HG03521 (cell line): ENCODE measurements around the gene EYA2.
"Not testable (repeated sequence)": the region's sequence is repeated elsewhere in the genome, so short reads cannot be mapped to it uniquely, and the experiment has no call there.

Source experiments
- ATAC-seq: cut with Tn5 transposase; IDR thresholded peaks from one replicate; pipeline ENCODE4 v1.9.1; 2021; ENCODE audit warnings: mild to moderate bottlenecking, moderate library complexity; ENCODE audit not compliant: unreplicated experiment

The EYA2 gene, protein sequence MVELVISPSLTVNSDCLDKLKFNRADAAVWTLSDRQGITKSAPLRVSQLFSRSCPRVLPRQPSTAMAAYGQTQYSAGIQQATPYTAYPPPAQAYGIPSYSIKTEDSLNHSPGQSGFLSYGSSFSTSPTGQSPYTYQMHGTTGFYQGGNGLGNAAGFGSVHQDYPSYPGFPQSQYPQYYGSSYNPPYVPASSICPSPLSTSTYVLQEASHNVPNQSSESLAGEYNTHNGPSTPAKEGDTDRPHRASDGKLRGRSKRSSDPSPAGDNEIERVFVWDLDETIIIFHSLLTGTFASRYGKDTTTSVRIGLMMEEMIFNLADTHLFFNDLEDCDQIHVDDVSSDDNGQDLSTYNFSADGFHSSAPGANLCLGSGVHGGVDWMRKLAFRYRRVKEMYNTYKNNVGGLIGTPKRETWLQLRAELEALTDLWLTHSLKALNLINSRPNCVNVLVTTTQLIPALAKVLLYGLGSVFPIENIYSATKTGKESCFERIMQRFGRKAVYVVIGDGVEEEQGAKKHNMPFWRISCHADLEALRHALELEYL

DNA sequence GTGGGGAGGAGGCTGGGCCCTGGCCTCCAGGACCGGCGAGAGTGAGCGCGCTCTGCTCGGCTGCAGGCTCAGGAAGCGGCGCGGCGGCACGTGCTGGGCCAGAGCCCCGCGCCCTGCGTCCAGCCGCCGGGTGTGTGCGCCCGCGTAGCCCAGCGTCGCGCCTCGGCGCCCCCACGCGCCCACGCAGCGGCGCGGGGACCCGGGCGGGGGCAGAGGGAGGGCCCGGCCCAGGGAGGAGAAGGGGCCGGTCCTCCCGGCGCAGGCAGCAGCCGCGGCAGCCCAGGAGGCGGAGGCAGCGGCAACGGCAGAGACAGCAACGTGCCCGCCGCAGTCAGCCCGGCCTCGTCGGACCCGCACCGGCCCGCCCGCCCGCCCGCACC, at the start of gene EYA2:
TSS of gene EYA2 (plus strand) at position 265 of the 380 bp plus-strand sequence. CDS start 95,168 bp downstream, outside the sequence.
- no peak for ATAC-seq

DNA sequence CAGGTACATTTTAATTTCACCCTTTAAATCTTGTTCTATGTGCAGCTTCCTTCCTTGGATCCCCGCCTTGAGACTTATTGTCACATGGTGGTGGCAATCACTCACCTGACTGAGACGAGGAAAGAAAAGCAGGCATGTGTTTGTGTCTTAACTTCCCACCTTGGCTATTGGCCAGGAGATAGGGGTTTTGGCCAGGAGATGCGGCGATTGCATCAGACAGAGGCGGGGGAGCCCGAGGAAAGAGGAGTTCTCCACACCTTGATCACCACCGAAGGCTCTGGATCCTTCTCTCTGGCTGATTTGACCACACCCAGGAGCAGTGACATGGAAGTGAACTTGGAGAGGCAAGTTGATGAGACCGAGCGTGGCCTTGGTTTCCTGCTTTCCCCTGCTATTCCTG, 49.7 kb upstream of the EYA2 start:
- no peak for ATAC-seq

DNA sequence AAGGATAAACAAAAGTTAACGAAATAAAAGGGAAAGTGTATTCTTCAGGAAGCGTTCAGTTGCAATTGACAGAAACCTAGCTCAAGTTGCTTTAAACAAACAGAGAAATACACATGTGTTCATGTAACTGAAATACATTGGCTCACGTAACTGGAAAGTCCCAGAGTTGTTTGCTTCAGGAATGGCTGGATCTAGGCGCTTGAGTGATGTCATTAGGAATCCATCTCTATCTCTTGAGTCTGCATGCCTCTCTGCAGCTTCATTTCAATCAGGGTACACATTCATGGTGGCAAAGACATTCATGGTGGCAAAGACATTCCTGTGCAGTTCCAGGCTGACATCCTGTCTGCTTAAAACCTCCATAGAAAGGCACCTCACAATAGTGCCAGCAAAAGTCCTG, 45.4 kb upstream of the EYA2 start:
- no peak for ATAC-seq

DNA sequence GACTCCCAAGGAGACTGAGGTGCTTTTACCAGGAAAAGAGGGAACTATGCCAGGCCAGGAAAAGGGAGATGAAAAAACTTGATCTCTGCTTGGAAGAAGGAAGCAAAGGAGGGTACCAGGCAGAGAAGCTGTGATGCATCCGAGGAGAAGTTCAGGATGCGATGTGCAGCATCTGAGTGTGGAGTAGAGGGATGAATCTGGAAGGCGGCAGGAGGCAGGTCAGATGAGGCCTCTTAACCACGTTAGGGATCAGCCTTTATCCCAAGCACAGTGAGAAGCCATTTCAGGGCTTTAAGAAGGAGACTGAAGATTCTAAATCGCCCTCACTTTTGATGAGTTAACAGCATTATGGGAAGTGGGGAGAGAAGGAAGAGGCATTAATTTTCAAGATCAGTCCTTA, 44.9 kb upstream of the EYA2 start:
- no peak for ATAC-seq

DNA sequence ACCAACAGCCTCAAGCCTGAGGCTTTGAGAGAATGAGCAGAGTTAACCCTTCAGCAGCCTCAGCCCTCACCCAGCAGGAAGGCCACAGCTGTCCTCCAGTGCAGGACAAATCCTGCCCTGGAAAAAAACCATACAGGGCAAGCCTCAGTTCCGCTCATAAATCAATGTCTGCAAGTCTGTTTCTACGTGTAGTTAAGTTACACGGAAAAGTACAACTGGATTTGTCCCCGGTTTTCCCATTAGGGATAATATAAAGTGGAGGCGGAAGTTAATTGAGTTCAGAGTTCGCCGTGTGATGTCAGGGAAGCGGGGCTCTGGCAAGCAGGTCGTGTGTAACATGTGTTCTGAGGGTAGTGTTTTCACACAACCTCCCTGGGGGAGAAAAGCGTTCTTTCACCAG, 44.2 kb upstream of the EYA2 start:
- ATAC-seq, result no peak

DNA sequence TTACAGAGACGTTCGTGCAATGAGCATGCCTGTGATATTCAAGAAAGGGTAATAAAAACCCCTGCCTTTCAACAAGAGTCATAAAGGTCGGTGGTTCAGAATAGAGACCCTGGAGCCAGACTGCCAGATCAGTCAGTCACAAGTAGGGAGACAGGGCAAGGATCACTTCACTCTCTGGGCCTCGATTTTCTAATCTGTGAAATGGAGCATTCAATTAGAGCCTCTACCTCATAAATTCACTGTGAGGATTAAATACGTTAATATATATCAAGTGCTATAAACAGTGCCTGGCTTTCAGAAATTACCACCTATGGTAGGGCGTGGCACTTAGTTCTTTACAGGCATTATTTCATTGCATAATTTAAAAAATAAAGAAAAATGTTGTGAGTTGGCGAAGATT, 43.7 kb upstream of the EYA2 start:
- ATAC-seq, result no peak

DNA sequence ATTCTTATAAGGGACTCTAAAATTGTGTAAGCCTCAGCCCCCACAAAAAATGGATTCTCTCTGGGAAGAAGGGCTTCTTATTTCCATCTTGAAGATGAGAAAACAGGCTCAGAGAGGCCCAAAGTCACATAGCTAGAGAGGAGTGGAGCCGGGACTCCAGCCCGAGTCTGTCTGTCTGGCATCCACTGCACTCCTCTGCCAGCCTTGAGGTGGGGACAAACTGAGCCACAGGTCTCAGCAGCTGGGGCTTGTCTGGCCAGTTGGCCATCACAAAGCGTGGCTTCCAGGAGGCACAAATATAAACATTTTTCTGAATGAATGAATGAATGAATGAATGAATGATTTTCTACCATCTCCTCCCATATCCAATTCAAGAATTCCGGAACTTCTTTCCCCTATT, 42.9 kb upstream of the EYA2 start:
- no peak for ATAC-seq

DNA sequence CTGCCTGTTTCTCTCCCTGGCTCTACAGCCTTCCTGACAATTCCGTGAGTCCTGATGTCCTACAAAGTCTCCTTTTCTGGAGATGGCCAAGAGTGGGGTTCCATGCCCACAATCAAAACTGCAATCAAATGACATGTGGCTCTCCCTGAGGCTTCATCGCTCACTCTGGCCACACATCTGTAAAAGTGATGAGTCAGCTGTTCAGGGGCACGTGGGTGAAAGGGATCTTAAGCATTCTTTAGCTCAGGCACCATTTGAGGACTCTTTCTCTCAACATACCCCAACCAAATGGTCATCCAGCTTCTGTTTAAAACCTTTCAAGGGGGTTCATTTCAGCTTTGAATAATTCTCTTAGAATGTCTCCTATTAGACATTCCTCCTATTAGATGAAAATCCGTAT, 42.3 kb upstream of the EYA2 start:
- no peak for ATAC-seq

DNA sequence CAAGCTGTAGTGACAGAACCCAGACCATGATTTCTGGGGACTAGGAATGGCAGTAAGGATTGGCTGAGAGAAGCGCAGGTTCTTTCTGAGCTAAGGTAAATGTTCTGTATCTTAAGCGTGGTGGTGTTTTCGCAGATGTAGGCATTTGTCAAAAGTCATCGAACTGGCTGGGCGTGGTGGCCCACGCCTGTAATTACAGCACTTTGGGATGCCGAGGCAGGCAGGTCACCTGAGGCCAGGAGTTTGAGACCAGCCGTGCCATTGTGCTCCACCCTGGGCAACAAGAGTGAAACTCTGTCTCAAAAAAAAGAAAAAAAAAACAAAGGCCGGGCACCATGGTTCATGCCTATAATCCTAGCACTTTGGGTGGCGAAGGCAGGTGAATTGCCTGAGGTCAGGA, 40.7 kb upstream of the EYA2 start:
- ATAC-seq, result no peak

DNA sequence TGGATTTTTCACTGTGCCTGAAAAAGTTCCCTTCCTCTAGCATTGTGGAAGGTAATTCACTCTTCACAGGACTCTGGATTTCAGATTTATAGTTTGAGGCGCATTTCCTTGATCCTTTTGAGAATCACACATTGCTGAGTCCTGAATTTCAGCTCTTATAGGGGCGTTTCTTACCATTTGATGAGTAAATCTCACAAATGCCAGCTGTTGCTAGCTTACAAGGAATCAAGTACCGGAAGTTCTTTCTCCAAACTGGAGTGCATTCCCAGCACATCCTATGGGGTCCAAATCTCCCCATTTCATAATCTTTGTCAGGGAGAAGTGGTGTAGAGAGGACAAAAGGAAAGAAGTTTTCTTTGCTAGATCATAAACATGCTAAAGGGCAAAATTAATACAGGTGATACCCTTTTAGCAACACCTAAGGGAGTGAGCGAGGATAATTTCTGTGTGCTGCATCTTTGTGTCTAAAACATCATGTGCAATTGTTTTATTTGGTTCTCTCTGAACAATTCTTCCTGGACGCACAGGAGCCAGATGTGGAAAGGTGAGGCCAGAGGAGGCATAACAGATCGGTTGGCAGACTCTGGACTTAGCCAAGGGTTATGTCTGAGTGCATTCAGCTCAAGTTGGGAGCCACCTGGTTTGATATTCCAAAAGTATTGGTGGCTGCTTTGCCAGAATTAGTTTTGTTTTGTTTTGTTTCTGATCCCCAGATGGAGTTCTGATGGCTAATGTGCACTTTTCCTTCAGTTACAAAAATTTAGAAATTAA, 37.4 kb upstream of the EYA2 start:
- ATAC-seq, result no peak

DNA sequence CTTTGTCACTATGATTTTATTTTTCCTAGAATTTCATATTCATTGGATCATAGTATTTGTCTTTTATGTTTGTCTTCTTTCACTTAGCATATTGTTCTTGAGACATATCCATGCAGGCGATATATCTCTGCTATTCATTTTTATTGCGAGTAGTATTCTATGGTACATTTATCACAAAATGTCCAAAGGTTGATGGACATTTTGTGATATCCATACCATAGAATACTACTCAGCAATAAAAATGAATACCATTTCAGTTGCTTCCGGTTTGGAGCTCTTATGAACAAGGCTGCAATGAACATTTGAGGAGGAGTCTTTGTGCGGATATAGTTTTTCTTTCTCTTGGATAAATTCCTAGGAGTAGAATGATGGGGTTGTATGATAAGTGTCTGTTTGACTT, 28.8 kb upstream of the EYA2 start:
- no peak for ATAC-seq

DNA sequence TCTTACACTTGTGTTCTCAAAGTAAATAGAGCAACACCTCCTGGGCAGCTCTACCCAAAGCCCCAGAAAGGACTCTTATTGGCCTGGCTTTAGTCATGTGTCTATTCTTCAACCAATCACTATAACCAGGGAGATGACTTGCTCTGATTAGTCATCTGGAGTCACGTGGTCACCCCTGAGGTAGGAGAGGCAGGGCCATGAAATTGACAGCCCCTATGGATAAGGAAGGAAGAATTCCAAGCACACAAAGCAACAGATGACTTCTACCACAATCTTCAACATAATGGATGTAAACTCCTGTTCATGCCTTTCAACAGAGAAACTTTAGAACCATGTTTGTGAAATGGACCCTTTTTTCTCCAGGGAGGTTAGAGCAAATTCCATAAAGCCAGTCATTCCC, 24.6 kb upstream of the EYA2 start:
- ATAC-seq, result no peak

DNA sequence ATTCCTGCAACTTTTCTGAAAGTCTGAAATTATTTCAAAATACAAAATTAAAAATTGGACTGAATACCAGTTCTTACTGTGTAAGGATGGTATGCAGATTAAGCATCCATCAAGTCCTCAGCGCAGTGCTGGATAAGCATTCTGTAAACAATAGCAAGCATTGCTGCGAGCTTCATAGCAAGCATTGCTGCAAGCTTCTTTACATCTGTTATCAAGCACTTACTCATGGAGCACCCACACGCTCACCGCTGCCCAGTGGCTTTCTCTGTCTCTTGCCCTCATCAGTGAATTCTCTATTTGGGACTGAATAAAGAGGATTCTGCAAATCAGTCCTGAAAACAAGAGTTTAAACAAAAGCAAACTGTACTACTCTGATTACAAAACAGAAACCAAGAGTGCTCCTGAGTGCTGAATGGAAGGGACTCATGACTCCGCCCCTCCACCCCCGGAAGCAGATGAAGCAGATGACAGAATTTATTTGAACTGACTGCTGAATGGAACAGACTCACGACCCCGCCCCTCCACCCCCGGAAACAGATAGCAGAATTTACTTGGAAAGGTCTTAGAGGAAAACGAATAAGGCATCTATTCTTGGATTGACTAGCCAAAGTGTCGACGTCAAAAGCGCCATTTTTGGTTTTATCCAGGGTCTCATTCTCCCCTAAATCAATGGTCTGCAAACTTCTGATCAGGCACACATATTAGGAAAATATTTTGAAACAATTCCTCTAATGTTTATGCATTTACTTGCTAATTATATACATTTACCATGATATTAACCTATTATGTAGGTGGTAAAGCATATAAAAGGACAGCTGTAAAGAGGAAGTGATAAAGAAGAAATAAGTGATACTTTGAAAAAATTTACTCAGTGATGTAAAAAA, 22.1 kb upstream of the EYA2 start:
- no peak for ATAC-seq

DNA sequence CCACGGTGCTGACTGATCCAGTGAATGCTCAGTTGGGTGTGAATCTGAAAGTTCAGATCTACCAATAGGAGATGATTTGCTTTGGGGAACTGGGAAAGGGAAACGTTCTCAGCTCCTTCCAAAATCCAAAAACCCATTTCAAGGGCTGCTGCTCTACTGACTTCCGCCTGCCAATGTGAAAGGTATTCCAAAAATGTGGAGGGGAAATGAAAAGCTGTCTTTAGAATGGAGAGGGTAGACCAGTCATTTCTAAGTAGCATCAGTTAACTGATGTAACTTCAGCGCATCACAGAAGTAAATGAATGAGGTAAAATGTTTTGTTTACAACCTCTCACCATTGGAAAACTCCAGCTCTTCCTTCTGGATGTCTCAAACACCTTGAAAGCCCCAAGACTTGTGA, 19.6 kb upstream of the EYA2 start:
- ATAC-seq, result no peak

DNA sequence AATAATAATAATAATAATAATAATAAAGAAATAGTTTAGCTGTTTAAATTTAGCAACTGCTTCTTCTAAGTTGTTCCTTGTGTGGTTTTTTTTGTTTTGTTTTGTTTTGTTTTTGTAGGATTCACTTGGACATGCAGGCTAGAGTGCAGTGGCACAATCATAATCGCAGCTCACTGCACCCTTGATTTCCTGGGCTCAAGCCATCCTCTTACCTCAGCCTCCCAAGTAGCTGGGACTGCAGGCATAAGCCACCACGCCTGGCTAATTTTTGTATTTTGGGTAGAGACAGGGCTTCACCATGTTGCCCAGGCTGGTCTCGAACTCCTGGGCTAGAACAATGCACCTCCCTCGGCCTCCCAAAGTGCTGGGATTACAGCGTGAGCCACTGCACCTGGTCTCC, 15.3 kb upstream of the EYA2 start:
- no peak for ATAC-seq

DNA sequence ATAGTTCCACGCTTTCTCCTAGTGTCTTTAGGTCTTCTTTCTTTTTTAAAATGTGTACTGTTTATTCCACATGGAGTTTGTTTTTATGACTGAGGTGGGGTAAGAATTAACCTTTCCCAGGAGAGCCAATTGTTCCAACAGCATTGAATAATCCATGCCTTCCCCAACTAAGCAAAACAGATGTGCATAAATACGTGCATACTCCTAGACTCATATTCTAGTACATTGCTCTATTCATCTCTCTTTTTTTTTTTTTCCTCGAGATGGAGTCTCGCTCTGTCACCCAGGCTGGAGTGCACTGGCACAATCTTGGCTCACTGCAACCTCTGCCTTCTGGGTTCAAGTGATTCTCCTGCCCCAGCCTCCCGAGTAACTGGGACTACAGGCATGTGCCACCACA, 14.7 kb upstream of the EYA2 start:
- ATAC-seq, result not testable (repeated sequence)

DNA sequence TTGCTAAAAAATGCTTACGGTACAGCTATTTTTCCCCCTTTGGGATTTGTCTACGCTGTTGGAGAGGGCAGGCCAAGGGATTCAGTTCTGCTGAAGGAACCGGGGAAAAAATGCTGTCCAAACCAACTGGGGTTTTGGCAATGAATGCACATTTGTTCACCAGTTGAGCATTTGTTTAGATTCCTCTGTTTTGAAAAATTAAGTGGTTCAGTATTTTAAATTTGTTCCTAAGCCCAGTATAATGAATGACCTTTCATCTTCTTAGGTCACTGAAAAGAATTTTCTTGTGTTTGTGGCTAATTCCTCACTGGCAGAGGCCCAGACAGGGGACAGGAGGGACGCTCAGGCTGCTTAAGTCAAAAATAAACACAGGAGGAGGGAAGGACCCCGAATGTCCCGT, 10.8 kb upstream of the EYA2 start:
- ATAC-seq, result no peak

DNA sequence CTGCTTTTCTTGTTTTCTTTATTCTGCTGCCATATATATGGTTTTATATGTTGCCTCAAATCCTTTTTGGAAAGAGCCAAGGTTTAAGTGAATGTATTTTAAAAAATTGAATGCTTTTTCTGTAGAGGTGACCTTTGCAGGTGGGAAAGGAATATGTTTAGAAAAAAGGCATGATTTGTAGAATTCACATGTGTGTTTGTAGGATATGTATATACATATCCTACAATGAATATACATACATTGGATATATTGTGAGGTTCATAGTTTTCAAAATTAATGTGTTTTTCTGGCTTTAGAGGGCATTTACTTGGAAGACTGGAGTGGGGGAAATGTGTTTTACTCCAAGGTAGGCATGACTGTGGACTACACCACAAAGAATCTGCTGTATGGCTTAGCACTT, 4.0 kb upstream of the EYA2 start:
- no peak for ATAC-seq

DNA sequence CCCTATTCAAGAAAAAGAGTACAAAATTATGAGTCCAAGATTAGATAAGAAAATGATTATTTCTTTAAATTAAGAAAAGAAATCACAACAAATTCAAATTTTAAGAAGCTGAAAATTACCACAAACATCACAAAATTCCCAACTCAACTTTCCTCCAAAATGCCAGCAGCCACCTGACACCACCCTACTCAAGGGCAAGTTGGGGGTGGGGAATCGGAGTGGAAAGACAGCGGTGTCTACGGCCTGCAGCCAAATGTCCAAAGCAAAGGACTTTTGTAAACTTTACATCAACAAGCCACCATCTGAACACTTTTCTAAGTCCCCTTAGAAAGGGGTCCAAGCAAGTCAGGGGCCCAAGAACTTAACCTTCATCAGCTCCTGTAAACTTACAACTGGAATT, 1.6 kb upstream of the EYA2 start:
- ATAC-seq, result no peak

DNA sequence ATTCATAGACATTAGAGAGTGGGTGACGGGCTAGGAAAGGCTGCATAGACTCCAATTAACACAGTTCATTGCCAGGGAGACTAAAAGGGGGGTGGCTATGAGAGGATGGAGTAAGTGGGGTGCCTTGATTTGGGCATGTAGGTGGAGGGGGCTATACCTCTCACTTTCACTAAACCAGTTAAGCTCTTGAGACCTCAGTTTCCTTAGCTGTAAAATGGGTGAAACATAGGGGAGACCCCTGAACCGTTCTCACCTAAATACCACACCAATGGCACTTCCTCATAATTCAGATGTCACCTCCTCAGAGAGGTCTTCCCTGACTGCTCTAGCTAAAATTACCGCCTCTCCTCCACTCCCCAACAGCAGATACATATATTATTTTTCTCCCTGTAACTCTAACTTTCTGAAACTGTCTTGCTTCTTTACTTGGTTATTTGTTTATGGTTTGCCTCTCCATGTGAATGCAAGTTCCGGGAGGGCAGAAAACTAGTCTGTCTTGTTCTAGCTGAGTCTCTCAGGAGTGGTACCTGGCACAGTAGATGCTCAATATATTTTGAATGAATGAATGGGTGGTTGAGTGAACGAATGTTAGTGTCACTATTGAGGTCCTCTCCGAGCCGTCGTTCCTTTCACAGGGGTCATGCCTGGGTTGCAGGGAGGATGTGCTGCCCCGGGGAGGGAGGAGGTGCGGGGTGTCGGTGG, 615 bp upstream of the EYA2 start:
- ATAC-seq, result no peak
